ENCODE measurements around the gene TKTL1. TPM values are rescaled to one million over a fixed set of nuclear protein-coding genes. Genes with fewer than 3 reads are reported as not detected.

The TKTL1 gene
- total and polyA plus RNA-seq, 2 experiments from 2014 or later, result not detected

- TF ChIP-seq, protein P1, sequence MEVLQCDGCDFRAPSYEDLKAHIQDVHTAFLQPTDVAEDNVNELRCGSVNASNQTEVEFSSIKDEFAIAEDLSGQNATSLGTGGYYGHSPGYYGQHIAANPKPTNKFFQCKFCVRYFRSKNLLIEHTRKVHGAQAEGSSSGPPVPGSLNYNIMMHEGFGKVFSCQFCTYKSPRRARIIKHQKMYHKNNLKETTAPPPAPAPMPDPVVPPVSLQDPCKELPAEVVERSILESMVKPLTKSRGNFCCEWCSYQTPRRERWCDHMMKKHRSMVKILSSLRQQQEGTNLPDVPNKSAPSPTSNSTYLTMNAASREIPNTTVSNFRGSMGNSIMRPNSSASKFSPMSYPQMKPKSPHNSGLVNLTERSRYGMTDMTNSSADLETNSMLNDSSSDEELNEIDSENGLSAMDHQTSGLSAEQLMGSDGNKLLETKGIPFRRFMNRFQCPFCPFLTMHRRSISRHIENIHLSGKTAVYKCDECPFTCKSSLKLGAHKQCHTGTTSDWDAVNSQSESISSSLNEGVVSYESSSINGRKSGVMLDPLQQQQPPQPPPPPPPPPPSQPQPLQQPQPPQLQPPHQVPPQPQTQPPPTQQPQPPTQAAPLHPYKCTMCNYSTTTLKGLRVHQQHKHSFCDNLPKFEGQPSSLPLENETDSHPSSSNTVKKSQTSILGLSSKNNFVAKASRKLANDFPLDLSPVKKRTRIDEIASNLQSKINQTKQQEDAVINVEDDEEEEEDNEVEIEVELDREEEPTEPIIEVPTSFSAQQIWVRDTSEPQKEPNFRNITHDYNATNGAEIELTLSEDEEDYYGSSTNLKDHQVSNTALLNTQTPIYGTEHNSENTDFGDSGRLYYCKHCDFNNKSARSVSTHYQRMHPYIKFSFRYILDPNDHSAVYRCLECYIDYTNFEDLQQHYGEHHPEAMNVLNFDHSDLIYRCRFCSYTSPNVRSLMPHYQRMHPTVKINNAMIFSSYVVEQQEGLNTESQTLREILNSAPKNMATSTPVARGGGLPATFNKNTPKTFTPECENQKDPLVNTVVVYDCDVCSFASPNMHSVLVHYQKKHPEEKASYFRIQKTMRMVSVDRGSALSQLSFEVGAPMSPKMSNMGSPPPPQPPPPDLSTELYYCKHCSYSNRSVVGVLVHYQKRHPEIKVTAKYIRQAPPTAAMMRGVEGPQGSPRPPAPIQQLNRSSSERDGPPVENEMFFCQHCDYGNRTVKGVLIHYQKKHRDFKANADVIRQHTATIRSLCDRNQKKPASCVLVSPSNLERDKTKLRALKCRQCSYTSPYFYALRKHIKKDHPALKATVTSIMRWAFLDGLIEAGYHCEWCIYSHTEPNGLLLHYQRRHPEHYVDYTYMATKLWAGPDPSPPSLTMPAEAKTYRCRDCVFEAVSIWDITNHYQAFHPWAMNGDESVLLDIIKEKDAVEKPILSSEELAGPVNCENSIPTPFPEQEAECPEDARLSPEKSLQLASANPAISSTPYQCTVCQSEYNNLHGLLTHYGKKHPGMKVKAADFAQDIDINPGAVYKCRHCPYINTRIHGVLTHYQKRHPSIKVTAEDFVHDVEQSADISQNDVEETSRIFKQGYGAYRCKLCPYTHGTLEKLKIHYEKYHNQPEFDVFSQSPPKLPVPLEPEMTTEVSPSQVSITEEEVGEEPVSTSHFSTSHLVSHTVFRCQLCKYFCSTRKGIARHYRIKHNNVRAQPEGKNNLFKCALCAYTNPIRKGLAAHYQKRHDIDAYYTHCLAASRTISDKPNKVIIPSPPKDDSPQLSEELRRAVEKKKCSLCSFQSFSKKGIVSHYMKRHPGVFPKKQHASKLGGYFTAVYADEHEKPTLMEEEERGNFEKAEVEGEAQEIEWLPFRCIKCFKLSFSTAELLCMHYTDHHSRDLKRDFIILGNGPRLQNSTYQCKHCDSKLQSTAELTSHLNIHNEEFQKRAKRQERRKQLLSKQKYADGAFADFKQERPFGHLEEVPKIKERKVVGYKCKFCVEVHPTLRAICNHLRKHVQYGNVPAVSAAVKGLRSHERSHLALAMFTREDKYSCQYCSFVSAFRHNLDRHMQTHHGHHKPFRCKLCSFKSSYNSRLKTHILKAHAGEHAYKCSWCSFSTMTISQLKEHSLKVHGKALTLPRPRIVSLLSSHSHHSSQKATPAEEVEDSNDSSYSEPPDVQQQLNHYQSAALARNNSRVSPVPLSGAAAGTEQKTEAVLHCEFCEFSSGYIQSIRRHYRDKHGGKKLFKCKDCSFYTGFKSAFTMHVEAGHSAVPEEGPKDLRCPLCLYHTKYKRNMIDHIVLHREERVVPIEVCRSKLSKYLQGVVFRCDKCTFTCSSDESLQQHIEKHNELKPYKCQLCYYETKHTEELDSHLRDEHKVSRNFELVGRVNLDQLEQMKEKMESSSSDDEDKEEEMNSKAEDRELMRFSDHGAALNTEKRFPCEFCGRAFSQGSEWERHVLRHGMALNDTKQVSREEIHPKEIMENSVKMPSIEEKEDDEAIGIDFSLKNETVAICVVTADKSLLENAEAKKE (CRISPR knock-in tag; IDR thresholded peaks at IDR 0.05), result no peak
- TF ChIP-seq REST (IDR thresholded peaks at IDR 0.05; ENCODE audit: unreplicated experiment), result no peak
Observed at GRCh38 chrX:154379569-154379951, 84.0 kb downstream of the TKTL1 start (continued).

Other genes starting within 250 kb of the TKTL1 start
- 32.7 and 34.0 TPM in 2 replicates for gene MECP2, start 198.1 kb upstream of the TKTL1 start, total RNA-seq (2014; rRNA removed; shearing (Covaris generic))
- 27.4 and 27.7 TPM in 2 replicates for gene MECP2, start 198.1 kb upstream of the TKTL1 start, polyA plus RNA-seq (2016; fragmentation: Nextera tagmentation; extraction: Ambion mirVana)
- gene OPN1LW, start 151.6 kb upstream of the TKTL1 start, total RNA-seq (2014; rRNA removed; shearing (Covaris generic)), result not detected in 2 replicates
- gene OPN1LW, start 151.6 kb upstream of the TKTL1 start, polyA plus RNA-seq (2016; fragmentation: Nextera tagmentation; extraction: Ambion mirVana), result not detected in 2 replicates
- not detected in 2 replicates for gene OPN1MW, start 113.2 kb upstream of the TKTL1 start, total RNA-seq (2014; rRNA removed; shearing (Covaris generic))
- not detected in 2 replicates for gene OPN1MW, start 113.2 kb upstream of the TKTL1 start, polyA plus RNA-seq (2016; fragmentation: Nextera tagmentation; extraction: Ambion mirVana)
- not detected in 2 replicates for gene OPN1MW2, start 76.0 kb upstream of the TKTL1 start, total RNA-seq (2014; rRNA removed; shearing (Covaris generic))
- not detected in 2 replicates for gene OPN1MW2, start 76.0 kb upstream of the TKTL1 start, polyA plus RNA-seq (2016; fragmentation: Nextera tagmentation; extraction: Ambion mirVana)
- not detected in 2 replicates for gene OPN1MW3, start 38.2 kb upstream of the TKTL1 start, total RNA-seq (2014; rRNA removed; shearing (Covaris generic))
- not detected in 2 replicates for gene OPN1MW3, start 38.2 kb upstream of the TKTL1 start, polyA plus RNA-seq (2016; fragmentation: Nextera tagmentation; extraction: Ambion mirVana)
- gene TEX28, start 671 bp upstream of the TKTL1 start, total RNA-seq (2014; rRNA removed; shearing (Covaris generic)), result not detected in 2 replicates
- not detected in 2 replicates for gene TEX28, start 671 bp upstream of the TKTL1 start, polyA plus RNA-seq (2016; fragmentation: Nextera tagmentation; extraction: Ambion mirVana)
- gene FLNA, start 78.8 kb downstream of the TKTL1 start, total RNA-seq (2014; rRNA removed; shearing (Covaris generic)), result 1,228 and 1,445 TPM in 2 replicates
- gene FLNA, start 78.8 kb downstream of the TKTL1 start, polyA plus RNA-seq (2016; fragmentation: Nextera tagmentation; extraction: Ambion mirVana), result 579 and 629 TPM in 2 replicates
- gene EMD, start 83.5 kb downstream of the TKTL1 start, total RNA-seq (2014; rRNA removed; shearing (Covaris generic)), result 76.0 and 78.6 TPM in 2 replicates
- 74.2 and 78.3 TPM in 2 replicates for gene EMD, start 83.5 kb downstream of the TKTL1 start, polyA plus RNA-seq (2016; fragmentation: Nextera tagmentation; extraction: Ambion mirVana)
- 3,338 and 4,929 TPM in 2 replicates for gene RPL10, start 102.6 kb downstream of the TKTL1 start, total RNA-seq (2014; rRNA removed; shearing (Covaris generic))
- 1,696 and 1,721 TPM in 2 replicates for gene RPL10, start 102.6 kb downstream of the TKTL1 start, polyA plus RNA-seq (2016; fragmentation: Nextera tagmentation; extraction: Ambion mirVana)
- 16.0 and 16.1 TPM in 2 replicates for gene DNASE1L1, start 113.5 kb downstream of the TKTL1 start, total RNA-seq (2014; rRNA removed; shearing (Covaris generic))
- gene DNASE1L1, start 113.5 kb downstream of the TKTL1 start, polyA plus RNA-seq (2016; fragmentation: Nextera tagmentation; extraction: Ambion mirVana), result 3.3 and 4.1 TPM in 2 replicates
- gene TAFAZZIN, start 115.7 kb downstream of the TKTL1 start, total RNA-seq (2014; rRNA removed; shearing (Covaris generic)), result 36.0 and 43.3 TPM in 2 replicates
- 24.1 and 26.1 TPM in 2 replicates for gene TAFAZZIN, start 115.7 kb downstream of the TKTL1 start, polyA plus RNA-seq (2016; fragmentation: Nextera tagmentation; extraction: Ambion mirVana)
- gene ATP6AP1, start 132.9 kb downstream of the TKTL1 start, total RNA-seq (2014; rRNA removed; shearing (Covaris generic)), result 52.1 and 53.4 TPM in 2 replicates
- gene ATP6AP1, start 132.9 kb downstream of the TKTL1 start, polyA plus RNA-seq (2016; fragmentation: Nextera tagmentation; extraction: Ambion mirVana), result 37.7 and 39.4 TPM in 2 replicates
- 95.9 and 96.1 TPM in 2 replicates for gene GDI1, start 141.4 kb downstream of the TKTL1 start, total RNA-seq (2014; rRNA removed; shearing (Covaris generic))
- 48.5 and 49.1 TPM in 2 replicates for gene GDI1, start 141.4 kb downstream of the TKTL1 start, polyA plus RNA-seq (2016; fragmentation: Nextera tagmentation; extraction: Ambion mirVana)
- 20.9 and 23.9 TPM in 2 replicates for gene FAM50A, start 148.3 kb downstream of the TKTL1 start, total RNA-seq (2014; rRNA removed; shearing (Covaris generic))
- gene FAM50A, start 148.3 kb downstream of the TKTL1 start, polyA plus RNA-seq (2016; fragmentation: Nextera tagmentation; extraction: Ambion mirVana), result 77.6 and 91.3 TPM in 2 replicates
- 5.4 and 7.0 TPM in 2 replicates for gene PLXNA3, start 162.5 kb downstream of the TKTL1 start, total RNA-seq (2014; rRNA removed; shearing (Covaris generic))
- 2.7 and 4.1 TPM in 2 replicates for gene PLXNA3, start 162.5 kb downstream of the TKTL1 start, polyA plus RNA-seq (2016; fragmentation: Nextera tagmentation; extraction: Ambion mirVana)
- 60.3 and 71.0 TPM in 2 replicates for gene LAGE3, start 183.5 kb downstream of the TKTL1 start, total RNA-seq (2014; rRNA removed; shearing (Covaris generic))
- gene LAGE3, start 183.5 kb downstream of the TKTL1 start, polyA plus RNA-seq (2016; fragmentation: Nextera tagmentation; extraction: Ambion mirVana), result 76.5 and 84.5 TPM in 2 replicates
- 39.0 and 43.7 TPM in 2 replicates for gene UBL4A, start 190.8 kb downstream of the TKTL1 start, total RNA-seq (2014; rRNA removed; shearing (Covaris generic))
- 15.2 and 15.6 TPM in 2 replicates for gene UBL4A, start 190.8 kb downstream of the TKTL1 start, polyA plus RNA-seq (2016; fragmentation: Nextera tagmentation; extraction: Ambion mirVana)
- 9.5 and 17.6 TPM in 2 replicates for gene SLC10A3, start 194.8 kb downstream of the TKTL1 start, total RNA-seq (2014; rRNA removed; shearing (Covaris generic))
- 7.3 and 7.6 TPM in 2 replicates for gene SLC10A3, start 194.8 kb downstream of the TKTL1 start, polyA plus RNA-seq (2016; fragmentation: Nextera tagmentation; extraction: Ambion mirVana)
- gene FAM3A, start 220.4 kb downstream of the TKTL1 start, total RNA-seq (2014; rRNA removed; shearing (Covaris generic)), result 14.0 and 16.5 TPM in 2 replicates
- gene FAM3A, start 220.4 kb downstream of the TKTL1 start, polyA plus RNA-seq (2016; fragmentation: Nextera tagmentation; extraction: Ambion mirVana), result 11.8 and 12.0 TPM in 2 replicates